B cell (primary cell): ENCODE measurements around the gene RASGEF1B. TPM values are rescaled to one million over a fixed set of nuclear protein-coding genes. Genes with fewer than 3 reads are reported as not detected.
A peak's percentile ranks its signal among the peaks of the same experiment; 100 is the strongest.

ENCODE experiments used
- ATAC-seq: fragments of 200-7000 bp; cut with Tn5 transposase; one replicate; pipeline ENCODE4 v1.10.0; 2021; ENCODE audit warnings: low read depth, mild to moderate bottlenecking, moderate number of reproducible peaks, moderate library complexity
- CTCF ChIA-PET: fragments of 350-600 bp; sonication (Branson Sonifier 250); formaldehyde crosslinking; loops from one replicate; lab custom pipeline; 2021; ENCODE audit warnings: antibody characterized with exemption, inconsistent platforms; lab: Charles Lee
- POLR2A ChIA-PET: fragments of 350-600 bp; sonication (Branson Sonifier 250); formaldehyde crosslinking; loops from one replicate; lab custom pipeline; 2021; ENCODE audit warnings: antibody characterized with exemption; lab: Charles Lee
- DNase-seq: peaks from one replicate; pipeline ENCODE4 v3.0.0; 2013
- H2AFZ ChIP-seq: 2 replicates; pipeline ENCODE4 v1.6.1; 2012; ENCODE audit warnings: mild to moderate bottlenecking, low read depth, low read length; ENCODE audit not compliant: insufficient read depth, poor library complexity, severe bottlenecking
- H3K27ac ChIP-seq, 2 donors: 1 replicate in 1 of 2; 2 replicates in 1 of 2; pipeline ENCODE4 v1.5.1; 2012 to 2013; ENCODE audit warnings: low read length in 2 of 2, mild to moderate bottlenecking in 2 of 2, moderate library complexity in 1 of 2
- H3K27me3 ChIP-seq, 4 experiments: fragments of 200-600 bp in 1 of 4; sonication (generic) in 1 of 4; replicated peaks in 1 of 4; 1 replicate in 2 of 4; 2 replicates in 2 of 4; pipeline versions ENCODE4 v1.6.1 to v1.7.0; 2013 to 2016; ENCODE audit warnings: low read length in 3 of 4, mild to moderate bottlenecking in 2 of 4, mixed read lengths in 1 of 4, moderate library complexity in 1 of 4; ENCODE audit not compliant: insufficient read depth in 4 of 4, control insufficient read depth in 3 of 4; ENCODE audit errors: control extremely low read depth in 1 of 4
- H3K36me3 ChIP-seq, 2 experiments: replicated peaks in 1 of 2; 1 replicate in 1 of 2; 2 replicates in 1 of 2; pipeline versions ENCODE4 v1.6.1 to v1.7.1; 2013; ENCODE audit warnings: low read length in 1 of 2; ENCODE audit not compliant: insufficient read depth in 2 of 2, control insufficient read depth in 1 of 2; ENCODE audit errors: control extremely low read depth in 1 of 2, extremely low read depth in 1 of 2
- H3K4me1 ChIP-seq, 2 donors: fragments of 200-600 bp in 1 of 2; sonication (generic) in 1 of 2; 1 replicate in 1 of 2; 2 replicates in 1 of 2; pipeline versions ENCODE4 v1.5.1 to v1.6.1; 2013 to 2017; ENCODE audit warnings: low read length in 2 of 2; ENCODE audit not compliant: control insufficient read depth in 2 of 2, insufficient read depth in 2 of 2
- H3K4me2 ChIP-seq: replicated peaks from 2 replicates; pipeline ENCODE3; 2012; ENCODE audit warnings: mild to moderate bottlenecking, low read depth, low read length; ENCODE audit not compliant: poor library complexity, severe bottlenecking
- H3K4me3 ChIP-seq, 5 experiments: fragments of 200-600 bp in 1 of 5; sonication (generic) in 1 of 5; 1 replicate in 3 of 5; 2 replicates in 2 of 5; pipeline versions ENCODE4 v1.5.1 to v1.7.0; 2011 to 2016; ENCODE audit warnings: low read length in 4 of 5, mild to moderate bottlenecking in 4 of 5, low read depth in 2 of 5, control low read depth in 1 of 5, moderate library complexity in 1 of 5; ENCODE audit not compliant: insufficient read depth in 1 of 5; ENCODE audit errors: control extremely low read depth in 1 of 5, extremely low read depth in 1 of 5
- H3K79me2 ChIP-seq: fragments of 200-600 bp; sonication (generic); one replicate; pipeline ENCODE4 v1.6.0; 2016; ENCODE audit warnings: low read length; ENCODE audit not compliant: control insufficient read depth, insufficient read depth
- H3K9ac ChIP-seq: fragments of 200-600 bp; sonication (generic); 2 replicates; pipeline ENCODE4 v1.6.1; 2017; ENCODE audit warnings: mild to moderate bottlenecking, low read length, moderate library complexity
- H3K9me3 ChIP-seq, 3 donors: one replicate each; pipeline versions ENCODE4 v1.6.1 to v1.7.1; 2013; ENCODE audit warnings: low read length in 2 of 3; ENCODE audit not compliant: control insufficient read depth in 2 of 3, insufficient read depth in 1 of 3; ENCODE audit errors: control extremely low read depth in 1 of 3
- H4K20me1 ChIP-seq: 2 replicates; pipeline ENCODE4 v1.6.0; 2012; ENCODE audit warnings: mild to moderate bottlenecking, low read length; ENCODE audit not compliant: insufficient read depth, control insufficient read depth, poor library complexity, severe bottlenecking
- H3K27ac Mint-ChIP-seq: one replicate; pipeline ENCODE4 v1.8.0; 2021; ENCODE audit warnings: mixed read lengths
- H3K27me3 Mint-ChIP-seq: one replicate; pipeline ENCODE4 v1.8.0; 2021; ENCODE audit warnings: mixed read lengths
- H3K4me1 Mint-ChIP-seq: one replicate; pipeline ENCODE4 v1.8.0; 2021; ENCODE audit warnings: mixed read lengths
- H3K4me3 Mint-ChIP-seq: one replicate; pipeline ENCODE4 v1.8.0; 2021; ENCODE audit warnings: mixed read lengths
- H3K9me3 Mint-ChIP-seq: one replicate; pipeline ENCODE4 v1.8.0; 2022; ENCODE audit warnings: mixed read lengths; ENCODE audit not compliant: insufficient read depth
- CTCF ChIP-seq: fragments of 200-600 bp; IDR thresholded peaks from one replicate; pipeline ENCODE4 v1.8.0; 2022; ENCODE audit warnings: antibody characterized with exemption, mild to moderate bottlenecking
- EZH2 ChIP-seq: IDR thresholded peaks from 2 replicates; pipeline ENCODE4 v1.6.1; 2012; ENCODE audit warnings: borderline replicate concordance, low read depth, mild to moderate bottlenecking, moderate library complexity, low read length; ENCODE audit not compliant: insufficient read depth, poor library complexity, severe bottlenecking
- WGBS: methylation state at CpG from one replicate; pipeline ENCODE4 v1.1.5; 2013; ENCODE audit warnings: missing lambda C conversion rate; ENCODE audit not compliant: insufficient coverage; 5-methylcytosine and 5-hydroxymethylcytosine counted together
- intact Hi-C: fragments of 100-400 bp; cut with micrococcal nuclease; formaldehyde crosslinking; loops from one replicate; pipeline ENCODE4 v1.10.0; 2022
- polyA plus RNA-seq: library from polyadenylated mRNA; depleted of rRNA; stranded (reverse); fragments of >200 nt; gene quantifications from 2 replicates; pipeline ENCODE4 v1.2.3, GENCODE V29; 2012
- total RNA-seq, 2 donors: library from RNA; stranded (reverse); fragments of 120-200 nt in 1 of 2; gene quantifications; 1 replicate in 1 of 2; 2 replicates in 1 of 2; pipeline versions ENCODE4 v1.2.3 to v1.2.4, GENCODE V29; 2013 to 2022

RASGEF1B gene
- total and polyA plus RNA-seq, 2 donors (not counting 1 experiment from before 2014, with no cell fraction given): 20.4 to 130 TPM

- Histone ChIP-seq H3K9me3 (no peaks in the 10 kb centered on the region), H3K79me2 (peaks cover 90% of the 10 kb centered on the region), H3K4me3 (no peak overlapping the region), H3K36me3 (peaks cover 0 to 7% of the 10 kb centered on the region in 2 experiments), H3K4me1 (peaks cover 33 to 34% of the 10 kb centered on the region in 2 donors), H3K4me2 (peak overlapping the region; percentile 33), H3K27ac (no peak overlapping the region), H2AFZ (no peak overlapping the region), H3K9ac (no peak overlapping the region), H4K20me1 (peaks cover 85% of the 10 kb centered on the region), H3K27me3 (no peaks in the 10 kb centered on the region)
- DNase-seq: no peak
- intact Hi-C loops: loop anchor here (1.0 to 5.0 kb wide), 7 partner anchors 61 to 735 kb away; no protein-coding TSS in a partner anchor
- H3K4me1 Mint-ChIP-seq: peaks cover 64% of the 10 kb centered on the region
- ATAC-seq: no peak
- ChIA-PET CTCF (interaction anchor here (0.7 to 11.2 kb wide), 56 partner anchors 12 to 803 kb away, joined by 3 to 332 read pairs (median 6); no protein-coding TSS in a partner anchor), POLR2A (interaction anchor here (0.5 kb wide), 1 partner anchor 45 kb away, joined by 5 read pairs; no protein-coding TSS in a partner anchor)
- peak; percentile 43 for TF ChIP-seq CTCF
- TF ChIP-seq EZH2: no peak
- no peak overlapping the region for H3K27ac Mint-ChIP-seq
- no peaks in the 10 kb centered on the region for H3K27me3 Mint-ChIP-seq
- H3K9me3 Mint-ChIP-seq: no peaks in the 10 kb centered on the region
- H3K4me3 Mint-ChIP-seq: peak overlapping the region; percentile 18
- WGBS: no CpG with 5 or more reads among the region's 1 CpG
Measured at GRCh38 chr4:81467672-81467964, 4.1 kb downstream of the RASGEF1B start.

DNA sequence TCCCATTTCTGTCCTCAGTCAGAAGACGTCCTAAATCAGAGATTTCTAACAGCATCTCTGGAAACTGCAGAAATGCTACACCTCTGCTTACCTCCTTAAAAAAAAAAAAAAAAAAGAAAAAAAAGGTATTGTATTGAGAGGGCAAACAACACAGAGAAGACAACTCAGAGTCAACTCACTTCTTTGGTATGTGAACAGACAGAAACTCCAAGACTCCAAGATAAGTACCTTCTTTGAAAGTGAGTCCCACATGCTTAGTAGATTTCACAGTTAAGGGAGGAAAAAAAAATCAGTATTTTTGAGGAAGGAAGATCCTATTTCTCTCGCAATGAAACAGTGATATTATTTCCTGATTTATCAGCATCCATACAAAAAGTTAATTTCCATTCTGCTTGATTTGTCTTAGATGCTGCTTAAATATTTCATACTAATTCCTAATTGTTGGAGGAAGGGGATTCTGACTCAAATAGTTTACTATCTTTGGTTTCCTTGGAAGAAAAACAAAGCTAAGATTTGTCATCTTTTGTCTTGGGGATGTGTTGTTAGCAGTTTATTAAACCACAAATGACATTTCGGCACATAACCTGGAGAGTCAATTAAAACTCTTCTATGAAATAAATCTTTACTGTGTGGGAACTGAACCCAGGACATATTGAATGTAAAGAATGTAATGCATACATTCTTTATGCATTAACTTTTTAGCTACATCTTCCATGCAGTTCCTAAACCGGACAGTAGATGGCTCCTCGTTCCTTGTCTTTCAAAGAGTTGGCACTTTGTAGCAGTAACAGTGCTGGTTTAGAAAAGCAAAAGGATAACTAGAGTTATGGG, 4.7 kb downstream of the RASGEF1B start:
- ATAC-seq (no peak), DNase-seq (peak; percentile 81)
- Histone ChIP-seq H3K36me3 (peaks cover 0 to 7% of the 10 kb centered on the region in 2 experiments), H3K27ac (no peak overlapping the region), H3K27me3 (no peaks in the 10 kb centered on the region), H4K20me1 (peaks cover 91% of the 10 kb centered on the region), H3K4me1 (peaks cover 28 to 36% of the 10 kb centered on the region in 2 donors), H3K79me2 (peaks cover 95% of the 10 kb centered on the region), H3K9me3 (no peaks in the 10 kb centered on the region), H3K9ac (no peak overlapping the region), H2AFZ (no peak overlapping the region), H3K4me3 (no peak overlapping the region), H3K4me2 (peak overlapping the region; percentile 33)
- no peak overlapping the region for H3K27ac Mint-ChIP-seq
- peak; percentile 96 for TF ChIP-seq CTCF
- no peak for TF ChIP-seq EZH2
- H3K9me3 Mint-ChIP-seq: no peaks in the 10 kb centered on the region
- ChIA-PET CTCF (interaction anchor here (0.6 to 11.2 kb wide), 63 partner anchors 12 to 804 kb away, joined by 3 to 332 read pairs (median 5); no protein-coding TSS in a partner anchor), POLR2A (interaction anchor here (0.5 kb wide), 1 partner anchor 907 kb away, joined by 3 read pairs; the partner anchor contains the start of gene HNRNPD)
- H3K4me1 Mint-ChIP-seq: peaks cover 65% of the 10 kb centered on the region
- peak overlapping the region; percentile 18 for H3K4me3 Mint-ChIP-seq
- H3K27me3 Mint-ChIP-seq: no peaks in the 10 kb centered on the region
- no CpG with 5 or more reads among the region's 5 CpGs for WGBS
- intact Hi-C loops: loop anchor here (1.0 to 5.0 kb wide), 7 partner anchors 61 to 736 kb away; no protein-coding TSS in a partner anchor
